K562 (cell line): ENCODE data around the gene DGKA. TPM values are rescaled to one million over a fixed set of nuclear protein-coding genes. Genes with fewer than 3 reads are reported as not detected.

Source experiments
- ATAC-seq: fragments of 200-7000 bp; cut with Tn5 transposase; 3 replicates; pipeline ENCODE4 v1.9.1; 2020; ENCODE audit warnings: moderate library complexity
- BruUV-seq: library from RNA; stranded (reverse); fragments of 400-500 nt; replicated peaks from 2 replicates; lab custom pipeline; 2021; lab: Mats Ljungman, UMichigan
- CTCF ChIA-PET: fragments of 300-600 bp; formaldehyde crosslinking; extraction: SDS; loops from one replicate; lab custom pipeline; 2021; ENCODE audit warnings: low intra/inter-chr PET ratio; lab: Yijun Ruan, JAX
- POLR2A ChIA-PET: fragments of 300-600, 350-650 bp; sonication (Branson Sonifier 250); formaldehyde crosslinking; extraction: SDS; loops from one replicate; lab custom pipeline; 2021; ENCODE audit warnings: antibody characterized with exemption, inconsistent platforms; lab: Yijun Ruan, JAX
- DNase-seq, 4 experiments: peaks; one replicate each; pipeline versions ENCODE4 v3.0.0 to v3.0.0-alpha.2; 2011 to 2018; ENCODE audit warnings: low spot score in 3 of 4, mixed read lengths in 3 of 4; ENCODE audit errors: extremely low read depth in 1 of 4
- FAIRE-seq: peaks from 2 replicates; lab custom pipeline; 2011; peaks lifted over from hg19 to GRCh38; lab: Jason Lieb, UNC
- H2AFZ ChIP-seq: 2 replicates; pipeline ENCODE4 v1.6.0; 2011; ENCODE audit warnings: low read depth, low read length, control low read depth, inconsistent platforms
- H3K27ac ChIP-seq: fragments of 200-600 bp; 3 replicates; pipeline ENCODE4 v1.8.0; 2011; ENCODE audit warnings: low read depth, mild to moderate bottlenecking, control low read depth, inconsistent platforms, low read length, moderate library complexity, mixed read lengths; ENCODE audit errors: extremely low read depth
- H3K27me3 ChIP-seq, 2 experiments: fragments of 300-600 bp in 1 of 2; 2 replicates in 1 of 2; 3 replicates in 1 of 2; pipeline versions ENCODE4 v1.6.0 to v1.8.0; 2011; ENCODE audit warnings: inconsistent platforms in 2 of 2, low read length in 2 of 2, mild to moderate bottlenecking in 1 of 2, mixed read lengths in 1 of 2, moderate library complexity in 1 of 2; ENCODE audit not compliant: control insufficient read depth in 2 of 2, insufficient read depth in 2 of 2
- H3K36me3 ChIP-seq: fragments of 300-600 bp; 3 replicates; pipeline ENCODE4 v1.8.0; 2011; ENCODE audit warnings: mild to moderate bottlenecking, low read length, inconsistent platforms; ENCODE audit not compliant: control insufficient read depth, insufficient read depth
- H3K4me1 ChIP-seq, 2 experiments: fragments of 200-600 bp in 1 of 2; replicated peaks in 1 of 2; 2 replicates in 1 of 2; 3 replicates in 1 of 2; pipeline versions ENCODE4 v1.5.1 to v1.8.0; 2011; ENCODE audit warnings: inconsistent platforms in 2 of 2, low read length in 2 of 2, mild to moderate bottlenecking in 1 of 2, mixed read lengths in 1 of 2, moderate library complexity in 1 of 2; ENCODE audit not compliant: control insufficient read depth in 2 of 2, insufficient read depth in 2 of 2
- H3K4me2 ChIP-seq: 2 replicates; pipeline ENCODE4 v1.6.1; 2011; ENCODE audit warnings: low read length, control low read depth, inconsistent platforms, mixed read lengths; ENCODE audit not compliant: insufficient read depth
- H3K4me3 ChIP-seq: fragments of 200-600 bp; sonication (generic), shearing (Covaris generic); 2 replicates; pipeline ENCODE4 v1.5.1; 2016; ENCODE audit warnings: control low read depth, inconsistent platforms
- H3K79me2 ChIP-seq: fragments of 200-600 bp; 3 replicates; pipeline ENCODE4 v1.8.0; 2011; ENCODE audit warnings: low read length, inconsistent platforms; ENCODE audit not compliant: control insufficient read depth, insufficient read depth
- H3K9ac ChIP-seq, 2 experiments: 2 replicates each; pipeline versions ENCODE4 v1.6.0 to v1.6.1; 2011; ENCODE audit warnings: low read depth in 2 of 2, low read length in 2 of 2, control low read depth in 1 of 2, inconsistent platforms in 1 of 2, mild to moderate bottlenecking in 1 of 2, mixed read lengths in 1 of 2; ENCODE audit not compliant: insufficient read depth in 1 of 2
- H3K9me1 ChIP-seq: one replicate; pipeline ENCODE4 v1.6.0; 2011; ENCODE audit warnings: inconsistent platforms, mild to moderate bottlenecking, low read length, moderate library complexity; ENCODE audit not compliant: control insufficient read depth, insufficient read depth
- H3K9me3 ChIP-seq: replicated peaks from 2 replicates; pipeline ENCODE4 v1.5.1; 2011; ENCODE audit warnings: low read depth, low read length, inconsistent platforms; ENCODE audit not compliant: control insufficient read depth, insufficient read depth
- H4K20me1 ChIP-seq: replicated peaks from 2 replicates; pipeline ENCODE4 v1.6.1; 2011; ENCODE audit warnings: low read length, inconsistent platforms, mixed read lengths; ENCODE audit not compliant: control insufficient read depth, insufficient read depth
- KAT7 ChIP-seq: sonication (generic); formaldehyde crosslinking; IDR thresholded peaks from 2 replicates; pipeline ENCODE4 v1.8.0; 2022; ENCODE audit warnings: missing genetic modification reagents, mild to moderate bottlenecking, borderline replicate concordance
- MTA2 ChIP-seq: fragments of 450-650 bp; IDR thresholded peaks from 2 replicates; pipeline ENCODE4 v1.6.1; 2016; ENCODE audit warnings: low read depth
- WGBS: fragments of 100-300 bp; shearing (Covaris generic); methylation state at CpG from one replicate; pipeline ENCODE4 v1.1.6; 2016; ENCODE audit warnings: low coverage, mixed read lengths; ENCODE audit not compliant: insufficient coverage; ENCODE audit errors: missing lambda C conversion rate; 5-methylcytosine and 5-hydroxymethylcytosine counted together
- in situ Hi-C: fragments of 300-500 bp; cut with MboI; formaldehyde crosslinking; loops from 4 replicates; pipeline ENCODE4 v1.15.0; 2018; ENCODE audit warnings: inconsistent platforms, mixed read lengths
- intact Hi-C: fragments of 100-400 bp; cut with micrococcal nuclease; formaldehyde crosslinking; loops from 2 replicates; pipeline ENCODE4 v1.14.2; 2022
- polyA plus RNA-seq, 8 experiments: library from polyadenylated mRNA; depleted of rRNA in 4 of 8; stranded (reverse) in 5 of 8; unstranded in 3 of 8; fragments of >200 nt; fragmentation: Nextera tagmentation in 2 of 8; fragmentation: Illumina TruSeq in 1 of 8; extraction: Ambion mirVana in 2 of 8; extraction: Trizol in 1 of 8; gene quantifications; 2 replicates each; pipeline versions ENCODE4 v1.2.1 to v1.2.3, GENCODE V29; 2011 to 2014; ENCODE audit warnings: inconsistent platforms in 1 of 8, missing spikeins in 1 of 8
- total RNA-seq, 7 experiments: library from RNA; depleted of rRNA in 6 of 7; stranded (reverse); fragments of >200 nt in 6 of 7; fragmentation: Illumina TruSeq in 2 of 7; extraction: Trizol in 2 of 7; gene quantifications; 2 replicates each; pipeline versions ENCODE4 v1.2.1 to v1.2.3, GENCODE V29; 2011 to 2021; ENCODE audit warnings: low replicate concordance in 1 of 7
- TF ChIP-seq, protein P1 (sequence below): fragments of 450-650 bp; IDR thresholded peaks from 2 replicates; pipeline ENCODE4 v1.6.1; 2016; ENCODE audit warnings: low read depth
- TF ChIP-seq, protein P2 (sequence below): fragments of 250-450 bp; sonication (Bioruptor Pico); IDR thresholded peaks from 2 replicates; pipeline ENCODE4 v1.8.0; 2022; ENCODE audit warnings: inconsistent platforms

The DGKA gene
- total and polyA plus RNA-seq, 9 of the 15 experiments (the other 6 are each of a cell fraction or from before 2014, with no cell fraction given) = 3.4 to 12.4 (median 6.2) TPM

DNA sequence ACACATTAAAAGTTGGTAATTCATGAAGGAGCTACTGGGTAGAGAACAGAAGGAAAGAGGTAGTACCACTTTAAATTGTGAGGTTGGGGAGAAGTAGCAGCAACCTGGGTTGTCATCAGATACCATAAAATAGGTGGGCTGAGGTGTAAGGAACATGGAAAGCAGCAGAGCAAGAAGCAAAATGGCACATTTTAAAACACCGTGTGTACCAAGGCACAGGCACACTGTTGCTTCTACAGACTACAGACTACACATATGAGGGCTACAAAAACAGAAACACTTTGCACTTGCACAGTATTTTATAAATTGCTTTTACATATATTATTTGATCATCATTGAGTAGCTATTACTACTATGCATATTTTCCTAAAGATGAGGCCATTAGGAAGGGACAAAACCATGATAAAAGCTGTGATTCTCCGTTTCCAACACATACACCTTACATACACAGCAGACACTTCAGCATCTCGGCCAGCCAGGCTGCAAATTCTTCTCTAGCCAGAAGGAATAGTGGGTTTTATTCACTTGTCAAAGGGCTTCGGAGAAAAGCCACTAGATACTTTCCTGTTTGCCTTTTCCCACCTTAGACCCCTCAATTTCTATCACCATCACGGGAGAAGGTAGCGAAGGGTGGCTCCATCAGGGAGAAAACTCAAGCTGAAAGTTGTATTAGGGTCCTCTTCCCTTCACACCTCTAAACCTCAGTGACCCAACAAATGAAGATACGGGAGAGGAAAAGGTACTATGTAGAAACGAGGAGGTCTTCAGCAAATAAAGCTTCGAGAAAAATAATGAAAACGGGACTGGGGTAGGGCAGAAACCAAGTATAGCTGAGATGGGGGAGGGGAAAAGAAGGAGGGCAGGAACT is 4.9 kb upstream of the DGKA start:
- Histone ChIP-seq H3K4me1 (peaks cover 12 to 22% of the 10 kb centered on the region in 2 experiments; a peak in 4 of 5 replicates), H3K36me3 (peaks cover 33% of the 10 kb centered on the region), H4K20me1 (no peaks in the 10 kb centered on the region), H3K27me3 (no peaks in the 10 kb centered on the region), H2AFZ (peak overlapping the region; percentile 93), H3K4me2 (peak overlapping the region; percentile 91), H3K9me3 (no peaks in the 10 kb centered on the region), H3K9ac (peak overlapping the region; percentile 94 to 99), H3K4me3 (peak overlapping the region; percentile 69), H3K79me2 (peaks cover 72% of the 10 kb centered on the region), H3K27ac (peak overlapping the region; percentile 95), H3K9me1 (no peaks in the 10 kb centered on the region)
- 3% methylated on average over 10 of the region's 10 CpGs for WGBS
- DNase-seq (peak in 1 of 4 experiments; percentile 17), ATAC-seq (peak; percentile 15; the same call in 2 of the 3 replicates), FAIRE-seq (no peak)
- in situ Hi-C loops = no loop called here
- BruUV-seq = TSS peak; percentile 54
- POLR2A ChIA-PET = interaction anchor here (0.7 to 3.8 kb wide), 17 partner anchors 10 to 1803 kb away, joined by 3 to 26 read pairs (median 5); partner anchors contain the start of genes DNAJC14, ORMDL2, RAB5B and SARNP
- CTCF ChIA-PET = interaction anchor here (0.6 kb wide), 1 partner anchor 113 kb away, joined by 4 read pairs; no protein-coding TSS in a partner anchor
- intact Hi-C loops = loop anchor here (2.0 to 5.0 kb wide), 4 partner anchors 46 to 183 kb away; partner anchors contain the start of genes GDF11, RAB5B, RPS26 and SARNP
- TF ChIP-seq, protein P1, sequence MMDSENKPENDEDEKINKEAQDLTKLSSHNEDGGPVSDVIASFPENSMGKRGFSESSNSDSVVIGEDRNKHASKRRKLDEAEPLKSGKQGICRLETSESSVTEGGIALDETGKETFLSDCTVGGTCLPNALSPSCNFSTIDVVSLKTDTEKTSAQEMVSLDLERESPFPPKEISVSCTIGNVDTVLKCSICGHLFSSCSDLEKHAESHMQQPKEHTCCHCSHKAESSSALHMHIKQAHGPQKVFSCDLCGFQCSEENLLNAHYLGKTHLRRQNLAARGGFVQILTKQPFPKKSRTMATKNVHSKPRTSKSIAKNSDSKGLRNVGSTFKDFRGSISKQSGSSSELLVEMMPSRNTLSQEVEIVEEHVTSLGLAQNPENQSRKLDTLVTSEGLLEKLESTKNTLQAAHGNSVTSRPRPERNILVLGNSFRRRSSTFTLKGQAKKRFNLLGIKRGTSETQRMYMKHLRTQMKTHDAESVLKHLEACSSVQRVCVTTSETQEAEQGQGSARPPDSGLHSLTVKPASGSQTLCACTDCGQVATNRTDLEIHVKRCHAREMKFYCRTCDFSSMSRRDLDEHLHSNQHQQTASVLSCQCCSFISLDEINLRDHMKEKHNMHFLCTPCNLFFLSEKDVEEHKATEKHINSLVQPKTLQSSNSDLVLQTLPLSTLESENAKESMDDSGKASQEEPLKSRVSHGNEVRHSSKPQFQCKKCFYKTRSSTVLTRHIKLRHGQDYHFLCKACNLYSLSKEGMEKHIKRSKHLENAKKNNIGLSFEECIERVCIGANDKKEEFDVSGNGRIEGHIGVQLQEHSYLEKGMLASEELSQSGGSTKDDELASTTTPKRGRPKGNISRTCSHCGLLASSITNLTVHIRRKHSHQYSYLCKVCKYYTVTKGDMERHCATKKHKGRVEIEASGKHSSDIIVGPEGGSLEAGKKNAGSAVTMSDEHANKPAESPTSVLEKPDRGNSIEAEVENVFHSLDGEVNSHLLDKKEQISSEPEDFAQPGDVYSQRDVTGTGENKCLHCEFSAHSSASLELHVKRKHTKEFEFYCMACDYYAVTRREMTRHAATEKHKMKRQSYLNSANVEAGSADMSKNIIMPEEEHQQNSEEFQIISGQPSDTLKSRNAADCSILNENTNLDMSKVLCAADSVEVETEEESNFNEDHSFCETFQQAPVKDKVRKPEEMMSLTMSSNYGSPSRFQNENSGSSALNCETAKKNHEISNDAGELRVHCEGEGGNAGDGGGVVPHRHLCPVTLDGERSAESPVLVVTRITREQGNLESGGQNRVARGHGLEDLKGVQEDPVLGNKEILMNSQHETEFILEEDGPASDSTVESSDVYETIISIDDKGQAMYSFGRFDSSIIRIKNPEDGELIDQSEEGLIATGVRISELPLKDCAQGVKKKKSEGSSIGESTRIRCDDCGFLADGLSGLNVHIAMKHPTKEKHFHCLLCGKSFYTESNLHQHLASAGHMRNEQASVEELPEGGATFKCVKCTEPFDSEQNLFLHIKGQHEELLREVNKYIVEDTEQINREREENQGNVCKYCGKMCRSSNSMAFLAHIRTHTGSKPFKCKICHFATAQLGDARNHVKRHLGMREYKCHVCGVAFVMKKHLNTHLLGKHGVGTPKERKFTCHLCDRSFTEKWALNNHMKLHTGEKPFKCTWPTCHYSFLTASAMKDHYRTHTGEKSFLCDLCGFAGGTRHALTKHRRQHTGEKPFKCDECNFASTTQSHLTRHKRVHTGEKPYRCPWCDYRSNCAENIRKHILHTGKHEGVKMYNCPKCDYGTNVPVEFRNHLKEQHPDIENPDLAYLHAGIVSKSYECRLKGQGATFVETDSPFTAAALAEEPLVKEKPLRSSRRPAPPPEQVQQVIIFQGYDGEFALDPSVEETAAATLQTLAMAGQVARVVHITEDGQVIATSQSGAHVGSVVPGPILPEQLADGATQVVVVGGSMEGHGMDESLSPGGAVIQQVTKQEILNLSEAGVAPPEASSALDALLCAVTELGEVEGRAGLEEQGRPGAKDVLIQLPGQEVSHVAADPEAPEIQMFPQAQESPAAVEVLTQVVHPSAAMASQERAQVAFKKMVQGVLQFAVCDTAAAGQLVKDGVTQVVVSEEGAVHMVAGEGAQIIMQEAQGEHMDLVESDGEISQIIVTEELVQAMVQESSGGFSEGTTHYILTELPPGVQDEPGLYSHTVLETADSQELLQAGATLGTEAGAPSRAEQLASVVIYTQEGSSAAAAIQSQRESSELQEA = 0 out of 2 replicates have a peak, but pooled peaks have one; percentile 23
- TF ChIP-seq MTA2 (no peak), KAT7 (CRISPR knock-in tag) (no peak)
- TF ChIP-seq, protein P2, sequence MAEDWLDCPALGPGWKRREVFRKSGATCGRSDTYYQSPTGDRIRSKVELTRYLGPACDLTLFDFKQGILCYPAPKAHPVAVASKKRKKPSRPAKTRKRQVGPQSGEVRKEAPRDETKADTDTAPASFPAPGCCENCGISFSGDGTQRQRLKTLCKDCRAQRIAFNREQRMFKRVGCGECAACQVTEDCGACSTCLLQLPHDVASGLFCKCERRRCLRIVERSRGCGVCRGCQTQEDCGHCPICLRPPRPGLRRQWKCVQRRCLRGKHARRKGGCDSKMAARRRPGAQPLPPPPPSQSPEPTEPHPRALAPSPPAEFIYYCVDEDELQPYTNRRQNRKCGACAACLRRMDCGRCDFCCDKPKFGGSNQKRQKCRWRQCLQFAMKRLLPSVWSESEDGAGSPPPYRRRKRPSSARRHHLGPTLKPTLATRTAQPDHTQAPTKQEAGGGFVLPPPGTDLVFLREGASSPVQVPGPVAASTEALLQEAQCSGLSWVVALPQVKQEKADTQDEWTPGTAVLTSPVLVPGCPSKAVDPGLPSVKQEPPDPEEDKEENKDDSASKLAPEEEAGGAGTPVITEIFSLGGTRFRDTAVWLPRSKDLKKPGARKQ (CRISPR knock-in tag) = no peak
